IPS-11a (cell line): ENCODE measurements around the gene FAM177B.

ENCODE experiments used
- H3K4me3 ChIP-seq: one replicate; pipeline ENCODE4 v1.5.1; 2013; ENCODE audit warnings: low read depth, low read length, control low read depth

The FAM177B gene

DNA sequence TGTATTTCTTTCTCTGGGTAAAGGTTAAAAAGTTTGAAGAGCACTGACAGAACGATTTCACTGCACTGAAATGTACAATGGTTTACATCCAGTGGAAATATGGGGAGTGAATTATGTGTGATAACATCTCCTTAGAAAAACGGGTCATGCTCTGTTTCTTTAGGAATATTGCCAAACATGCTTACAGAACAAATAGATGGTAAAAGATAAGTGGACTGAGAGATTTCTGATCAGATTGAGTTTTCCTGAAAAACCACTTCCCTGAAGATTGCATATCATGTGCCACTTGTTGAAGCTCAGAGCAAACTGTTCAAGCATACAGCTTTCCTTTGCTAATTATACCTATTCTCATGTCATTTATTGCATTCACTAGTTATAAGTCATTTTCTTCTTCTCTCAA, 47.9 kb downstream of the FAM177B start:
- H3K4me3 ChIP-seq: no peak overlapping the region

DNA sequence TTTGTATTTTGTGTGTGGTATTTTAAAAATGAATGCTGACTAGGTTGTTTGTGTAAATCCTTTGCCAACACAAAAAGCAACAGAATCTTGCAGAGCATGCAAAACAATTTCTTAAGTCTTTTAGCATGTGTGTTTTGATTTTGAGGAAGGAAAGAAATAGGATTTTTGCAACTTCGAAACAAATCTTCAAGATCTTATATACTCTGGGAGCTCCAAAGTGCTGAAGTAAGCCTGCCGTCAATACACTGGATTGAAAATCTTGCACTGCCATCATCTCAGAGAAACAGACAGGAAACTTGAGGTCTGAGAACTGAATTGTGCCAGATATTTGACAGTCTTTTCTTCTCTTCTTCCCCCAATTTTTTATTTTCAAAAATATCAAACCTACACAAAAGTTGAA, 48.5 kb downstream of the FAM177B start:
- H3K4me3 ChIP-seq: no peak overlapping the region

DNA sequence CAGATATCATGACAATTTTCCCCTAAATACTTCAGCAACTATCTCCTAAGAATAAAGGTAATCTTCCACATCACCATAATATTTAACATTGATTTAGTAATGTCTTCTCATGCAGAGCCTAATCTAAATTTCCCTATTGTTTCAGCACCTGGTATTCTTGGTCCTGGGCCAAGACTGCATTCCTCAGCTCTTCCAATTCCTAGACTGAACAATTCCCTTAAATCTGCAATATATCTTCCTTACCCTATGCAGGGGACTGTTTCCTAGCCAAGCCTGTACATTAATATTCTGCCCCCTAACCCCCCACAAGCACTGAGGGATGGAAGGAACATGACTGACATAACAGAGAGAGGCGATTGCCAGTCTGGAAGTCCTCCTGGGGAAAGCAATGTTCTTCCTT, 49.1 kb downstream of the FAM177B start:
- H3K4me3 ChIP-seq: no peak overlapping the region

DNA sequence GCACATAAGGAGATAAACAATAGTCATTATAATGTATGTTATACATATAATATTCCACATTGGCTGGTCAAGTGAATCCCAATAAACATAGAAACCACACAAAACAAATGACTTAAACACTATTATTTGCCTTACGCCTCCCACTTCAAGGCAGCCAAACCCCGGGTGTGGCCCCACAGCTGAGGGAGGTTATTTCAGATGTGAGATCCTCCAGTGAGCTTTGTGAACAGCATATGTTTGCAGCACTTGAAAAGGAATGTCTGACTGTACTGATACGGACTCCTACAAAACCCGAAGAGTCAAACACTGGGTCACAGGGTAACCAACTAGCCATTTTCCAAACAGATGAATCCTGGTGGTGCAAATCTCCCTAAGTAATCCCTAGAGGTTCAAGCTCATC, 50.7 kb downstream of the FAM177B start:
- H3K4me3 ChIP-seq: no peak overlapping the region

DNA sequence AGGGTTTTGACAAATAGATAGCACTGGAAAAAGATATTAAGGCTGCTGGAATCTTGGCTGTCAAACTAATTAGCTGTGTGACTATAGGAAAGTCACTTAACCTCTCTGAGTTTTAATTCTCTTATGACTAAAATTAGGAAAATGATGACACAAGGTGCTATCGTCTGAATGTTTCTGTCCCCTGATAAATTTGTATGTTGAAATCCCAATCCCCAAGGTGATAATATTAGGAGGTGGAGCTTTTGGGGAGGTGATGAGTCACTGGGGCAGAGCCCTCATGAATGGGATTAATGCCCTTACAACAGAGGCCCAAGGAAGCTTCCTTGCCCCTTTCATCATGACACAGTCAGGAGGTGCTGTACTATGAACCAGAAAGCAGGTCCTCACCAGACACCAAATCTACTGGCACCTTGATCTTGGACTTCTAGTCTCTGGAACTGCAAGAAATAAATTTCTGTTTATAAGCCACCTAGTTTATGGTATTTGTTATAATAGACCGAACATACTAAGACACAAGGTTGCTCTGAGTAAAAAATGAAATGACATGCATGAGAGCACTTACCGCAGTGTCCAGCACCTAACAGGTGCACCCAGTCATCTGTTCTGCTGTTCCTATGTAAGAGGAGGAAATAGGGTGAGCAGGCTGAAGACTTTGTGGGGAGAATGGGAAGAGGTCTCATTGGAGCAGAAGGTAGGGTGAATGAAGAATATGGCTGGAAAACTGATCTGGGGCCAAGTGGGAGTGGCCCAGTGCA, 51.6 kb downstream of the FAM177B start:
- no peak overlapping the region for H3K4me3 ChIP-seq

DNA sequence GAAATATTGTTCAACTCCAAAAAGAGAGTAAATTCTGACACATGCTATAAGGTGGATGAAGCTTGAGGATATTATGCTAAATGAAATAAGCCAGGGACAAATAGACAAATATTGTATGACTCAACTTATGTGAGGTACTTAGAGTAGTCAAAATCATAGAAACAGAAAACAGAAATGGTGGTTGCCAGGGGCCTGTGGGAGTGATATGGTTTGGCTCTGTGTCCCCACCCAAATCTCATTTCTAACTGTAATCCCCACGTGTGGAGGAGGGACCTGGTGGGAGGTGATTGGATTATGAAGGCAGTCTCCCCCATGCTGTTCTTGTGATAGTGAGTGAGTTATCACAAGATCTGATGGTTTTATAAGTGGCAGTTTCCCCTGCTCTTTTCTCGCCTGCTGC, 53.1 kb downstream of the FAM177B start:
- no peak overlapping the region for H3K4me3 ChIP-seq

DNA sequence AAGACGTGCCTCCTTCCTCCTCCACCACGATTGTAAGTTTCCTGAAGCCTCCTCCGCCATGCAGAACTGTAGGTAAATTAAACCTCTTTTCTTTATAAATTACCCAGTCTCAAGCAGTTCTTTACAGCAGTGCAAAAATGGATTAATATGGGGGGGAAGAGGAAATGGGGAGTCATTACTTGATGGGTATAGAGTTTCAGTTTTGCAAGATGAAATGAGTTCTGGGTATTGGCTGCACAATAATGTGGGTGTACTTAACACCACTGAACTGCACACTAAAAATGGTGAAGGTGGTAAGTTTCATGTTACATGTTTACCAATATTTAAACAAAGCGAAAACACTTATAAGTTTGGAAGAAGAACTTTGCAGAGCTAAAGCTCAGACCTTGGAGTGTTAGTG, 53.5 kb downstream of the FAM177B start:
- no peak overlapping the region for H3K4me3 ChIP-seq

DNA sequence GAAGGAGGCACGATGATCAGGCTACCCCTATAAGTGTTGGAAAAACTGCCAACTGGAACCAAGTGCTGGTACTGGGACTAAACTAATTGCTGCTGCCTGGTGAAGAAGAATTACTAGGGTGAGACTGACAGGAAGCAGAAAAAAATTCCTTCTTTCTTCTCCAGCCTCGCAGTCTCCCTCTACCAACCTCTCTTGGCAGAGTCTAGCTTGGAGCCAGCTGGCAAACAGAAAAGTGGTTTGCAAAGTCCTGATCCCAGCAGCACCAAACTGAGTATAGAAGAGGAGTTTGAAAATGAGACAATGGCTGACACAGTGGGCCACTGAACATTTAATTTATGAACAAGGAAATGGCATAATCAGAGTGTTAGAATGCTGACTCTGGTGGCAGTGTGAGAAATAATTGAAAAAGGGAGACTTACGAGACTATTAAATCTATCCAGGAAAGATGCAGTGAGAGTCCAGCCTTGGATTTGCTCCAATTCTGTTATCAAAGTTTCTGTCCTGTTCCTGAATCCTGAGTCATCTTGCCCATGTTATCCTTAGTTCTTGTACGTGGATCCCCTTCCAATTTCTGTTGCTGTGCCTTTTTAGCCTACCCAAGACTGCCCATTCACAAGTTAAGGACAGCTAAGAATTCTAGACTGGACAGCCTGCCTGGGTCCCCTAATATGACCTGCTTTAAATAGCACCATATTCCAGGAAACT, 54.2 kb downstream of the FAM177B start:
- no peak overlapping the region for H3K4me3 ChIP-seq

DNA sequence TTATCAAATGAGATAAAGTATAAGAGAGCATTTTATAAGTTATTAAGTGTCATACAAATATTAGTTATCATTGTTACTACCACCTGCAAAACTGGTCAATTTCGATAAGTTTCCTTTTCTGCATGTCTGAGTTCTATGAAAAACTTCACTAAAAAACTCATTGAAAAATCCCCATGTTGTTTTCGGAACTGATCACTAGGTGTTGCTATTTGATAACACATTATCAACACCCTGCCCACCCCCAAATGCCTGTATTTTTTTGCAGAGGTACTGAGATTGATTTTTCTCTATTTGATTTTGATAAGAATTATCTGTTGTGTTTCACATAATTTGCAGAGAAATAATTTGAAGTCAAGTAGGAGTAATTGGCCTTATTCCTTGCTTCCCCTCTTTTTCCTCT, 55.7 kb downstream of the FAM177B start:
- H3K4me3 ChIP-seq: no peak overlapping the region

DNA sequence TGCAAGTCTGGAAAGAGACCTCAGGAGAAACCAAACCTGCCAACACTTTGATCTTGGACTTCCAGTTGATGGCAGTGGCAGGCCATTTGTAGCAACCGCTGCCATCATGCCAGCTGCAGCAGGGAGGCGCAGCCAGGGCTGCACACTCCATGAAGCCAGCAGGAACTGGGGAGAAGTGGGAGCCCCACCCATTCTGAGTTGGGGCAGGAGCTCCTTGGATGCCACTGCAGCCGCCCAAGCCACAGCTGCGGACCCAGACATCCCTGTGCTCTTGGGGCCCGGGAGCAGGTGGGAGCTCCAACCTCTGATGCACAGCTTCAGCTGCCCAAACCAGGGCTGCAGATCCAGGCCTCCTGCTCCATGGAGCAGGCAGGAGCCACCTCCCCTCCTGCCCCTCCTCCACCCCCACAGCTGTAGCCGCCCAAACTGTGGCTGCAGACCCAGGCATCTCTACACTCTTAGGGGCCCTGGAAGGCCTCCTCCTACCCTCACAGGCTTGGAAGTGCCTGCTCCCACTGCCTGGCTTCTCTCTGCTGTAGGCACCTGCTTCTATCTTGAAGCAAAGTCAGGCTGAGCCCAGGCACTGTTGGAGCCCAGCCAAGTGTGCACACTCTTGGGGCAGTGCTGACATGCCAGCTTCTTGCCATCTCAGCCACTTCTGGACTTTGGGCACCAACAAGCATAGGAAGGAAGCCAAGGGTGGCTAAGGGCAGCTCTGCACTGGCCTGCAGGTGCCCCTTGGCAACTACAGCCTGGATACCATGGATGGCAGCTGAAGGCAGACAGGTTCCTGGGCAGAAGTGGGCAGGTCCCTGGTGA, 57.9 kb downstream of the FAM177B start:
- no peak overlapping the region for H3K4me3 ChIP-seq

DNA sequence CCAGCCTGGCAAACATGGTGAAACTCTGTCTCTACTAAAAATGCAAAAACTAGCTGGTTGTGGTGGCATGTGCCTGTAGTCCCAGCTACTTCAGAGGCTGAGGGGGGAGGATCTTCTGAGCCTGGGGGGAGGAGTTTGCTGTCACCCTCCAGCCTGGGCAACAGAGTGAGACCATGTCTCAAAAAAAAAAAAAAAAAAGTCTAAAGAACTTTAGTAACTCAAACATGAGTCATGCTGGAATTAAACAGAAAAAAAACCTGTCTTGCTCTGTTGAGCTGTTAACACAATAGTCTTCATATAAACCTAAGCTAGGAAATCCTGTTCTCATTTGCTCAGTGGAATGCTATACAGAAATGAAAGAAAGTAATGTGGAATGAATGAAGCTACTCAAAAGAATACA, 61.1 kb downstream of the FAM177B start:
- no peak overlapping the region for H3K4me3 ChIP-seq

DNA sequence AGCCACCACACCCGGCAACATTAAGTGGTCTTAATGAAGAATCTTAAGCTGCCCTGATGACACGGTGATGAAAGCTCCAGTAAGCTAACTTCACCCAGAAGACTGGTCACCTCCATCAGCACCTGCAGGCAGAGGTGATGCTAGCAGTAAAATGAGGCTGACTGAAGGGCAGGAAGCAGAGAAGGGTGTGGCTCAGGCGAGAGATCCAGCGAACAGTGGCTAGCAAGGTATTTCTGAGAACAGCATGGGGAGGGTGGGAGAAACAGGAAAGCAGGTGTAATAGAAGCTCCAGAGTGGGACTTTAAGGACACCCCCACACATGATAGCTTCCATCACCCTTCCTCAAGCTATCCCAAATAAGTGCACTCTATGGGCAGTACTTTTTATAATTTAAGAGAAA, 62.0 kb downstream of the FAM177B start:
- H3K4me3 ChIP-seq: no peak overlapping the region
